Testis (tissue), 3 donors: Measurements from ENCODE around the gene SH2D6. TPM values are rescaled to one million over a fixed set of nuclear protein-coding genes. Genes with fewer than 3 reads are reported as not detected.

Experiments used
- DNase-seq: peaks from one replicate; pipeline ENCODE4 v3.0.0-alpha.2; 2019
- H3K27ac ChIP-seq, 2 donors: fragments of 200-600 bp; sonication (generic); one replicate each; pipeline ENCODE4 v1.5.1; 2019
- H3K27me3 ChIP-seq: fragments of 200-600 bp; sonication (generic); one replicate; pipeline ENCODE4 v1.5.1; 2019
- H3K36me3 ChIP-seq: fragments of 200-600 bp; sonication (generic); one replicate; pipeline ENCODE4 v1.5.1; 2017; ENCODE audit warnings: low read depth; ENCODE audit errors: missing control alignments
- H3K4me1 ChIP-seq: fragments of 200-600 bp; sonication (generic); one replicate; pipeline ENCODE4 v1.5.1; 2019
- H3K4me3 ChIP-seq, 2 donors: fragments of 200-600 bp; sonication (generic); one replicate each; pipeline ENCODE4 v1.5.1; 2017 to 2019
- H3K9me3 ChIP-seq: fragments of 200-600 bp; sonication (generic); one replicate; pipeline ENCODE4 v1.5.1; 2017
- POLR2A ChIP-seq: fragments of 450-650 bp; IDR thresholded peaks from one replicate; pipeline ENCODE4 v1.6.1; 2017; ENCODE audit warnings: antibody characterized with exemption, mild to moderate bottlenecking, moderate library complexity
- WGBS, 2 donors: methylation state at CpG; one replicate each; pipeline ENCODE4 v1.1.5; 2018; 5-methylcytosine and 5-hydroxymethylcytosine counted together
- intact Hi-C: fragments of 100-400 bp; cut with DNase I; formaldehyde crosslinking; loops from one replicate; pipeline ENCODE4 v1.15.1; 2023; ENCODE audit warnings: low total_unique reads
- polyA plus RNA-seq: library from polyadenylated mRNA; stranded (reverse); fragments of 350-450 nt; fragmentation: Illumina TruSeq; extraction: RNeasy Lipid Tissue Mini Kit (QIAGEN cat#74804); gene quantifications from one replicate; pipeline ENCODE4 v1.2.3, GENCODE V29; 2014; ENCODE audit warnings: low read depth, low replicate concordance; ENCODE audit not compliant: insufficient read depth
- total RNA-seq, 2 donors: library from RNA; depleted of rRNA; stranded (reverse); fragments of >200 nt; gene quantifications; one replicate each; pipeline ENCODE4 v1.2.3, GENCODE V29; 2016
- TF ChIP-seq, protein P1 (sequence below), 3 experiments: fragments of 450-650 bp in 2 of 3; fragments of 200-600 bp in 1 of 3; sonication (generic) in 1 of 3; IDR thresholded peaks; one replicate each; pipeline ENCODE4 v1.5.1; 2016 to 2019; ENCODE audit warnings: antibody characterized with exemption in 3 of 3, mild to moderate bottlenecking in 2 of 3, moderate library complexity in 1 of 3

Gene SH2D6
- total and polyA plus RNA-seq, 3 donors from 2014 or later: 11.2 to 15.9 (median 13.6) TPM

DNA sequence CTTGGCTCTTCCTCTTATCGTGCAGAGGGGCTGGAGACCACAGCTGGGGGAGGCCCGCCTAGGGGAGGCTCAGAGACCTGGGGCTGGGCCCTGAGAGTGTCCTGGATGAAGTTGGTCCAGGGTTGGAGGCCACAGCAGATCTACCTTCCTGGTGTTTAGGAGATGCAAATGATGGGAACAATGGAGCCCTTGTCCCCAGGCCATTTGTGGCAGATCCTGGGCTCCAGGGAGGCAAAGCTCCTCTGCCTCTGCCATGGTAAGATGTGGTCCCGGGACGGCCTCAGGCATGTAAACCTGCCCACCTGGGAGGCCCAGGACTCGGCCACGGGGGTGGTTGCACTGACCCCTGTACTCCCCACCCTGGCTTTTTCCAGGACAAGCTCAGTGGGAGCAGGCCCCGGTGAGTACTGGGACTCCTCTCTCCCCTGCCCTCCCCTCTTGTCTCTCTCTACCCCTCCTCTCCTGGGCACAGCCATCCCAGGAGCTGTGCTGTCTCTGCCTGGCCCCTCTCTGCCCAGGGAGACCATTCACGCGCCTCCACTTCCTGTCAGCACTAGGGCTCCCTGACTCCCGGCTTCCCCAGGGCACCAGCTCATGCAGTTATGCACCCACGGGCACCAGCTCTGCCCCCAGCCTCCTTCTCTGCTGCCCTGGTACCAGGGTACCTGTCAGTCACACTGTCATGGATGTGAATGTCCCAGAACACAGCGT, 10.9 kb downstream of the SH2D6 start:
- WGBS, 2 donors: 85 to 95% methylated on average over 12 of the region's 12 CpGs
- H3K27ac ChIP-seq: no peak overlapping the region
- H3K9me3 ChIP-seq: no peaks in the 10 kb centered on the region
- peaks cover 13% of the 10 kb centered on the region for H3K4me1 ChIP-seq
- no peaks in the 10 kb centered on the region for H3K27me3 ChIP-seq
- H3K4me3 ChIP-seq: no peak overlapping the region
- TF ChIP-seq POLR2A: no peak
- TF ChIP-seq, protein P1, sequence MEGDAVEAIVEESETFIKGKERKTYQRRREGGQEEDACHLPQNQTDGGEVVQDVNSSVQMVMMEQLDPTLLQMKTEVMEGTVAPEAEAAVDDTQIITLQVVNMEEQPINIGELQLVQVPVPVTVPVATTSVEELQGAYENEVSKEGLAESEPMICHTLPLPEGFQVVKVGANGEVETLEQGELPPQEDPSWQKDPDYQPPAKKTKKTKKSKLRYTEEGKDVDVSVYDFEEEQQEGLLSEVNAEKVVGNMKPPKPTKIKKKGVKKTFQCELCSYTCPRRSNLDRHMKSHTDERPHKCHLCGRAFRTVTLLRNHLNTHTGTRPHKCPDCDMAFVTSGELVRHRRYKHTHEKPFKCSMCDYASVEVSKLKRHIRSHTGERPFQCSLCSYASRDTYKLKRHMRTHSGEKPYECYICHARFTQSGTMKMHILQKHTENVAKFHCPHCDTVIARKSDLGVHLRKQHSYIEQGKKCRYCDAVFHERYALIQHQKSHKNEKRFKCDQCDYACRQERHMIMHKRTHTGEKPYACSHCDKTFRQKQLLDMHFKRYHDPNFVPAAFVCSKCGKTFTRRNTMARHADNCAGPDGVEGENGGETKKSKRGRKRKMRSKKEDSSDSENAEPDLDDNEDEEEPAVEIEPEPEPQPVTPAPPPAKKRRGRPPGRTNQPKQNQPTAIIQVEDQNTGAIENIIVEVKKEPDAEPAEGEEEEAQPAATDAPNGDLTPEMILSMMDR (IDR thresholded peaks at IDR 0.05): no peak
- intact Hi-C loops: no loop called here
- no peak for DNase-seq
- no peaks in the 10 kb centered on the region for H3K36me3 ChIP-seq

DNA sequence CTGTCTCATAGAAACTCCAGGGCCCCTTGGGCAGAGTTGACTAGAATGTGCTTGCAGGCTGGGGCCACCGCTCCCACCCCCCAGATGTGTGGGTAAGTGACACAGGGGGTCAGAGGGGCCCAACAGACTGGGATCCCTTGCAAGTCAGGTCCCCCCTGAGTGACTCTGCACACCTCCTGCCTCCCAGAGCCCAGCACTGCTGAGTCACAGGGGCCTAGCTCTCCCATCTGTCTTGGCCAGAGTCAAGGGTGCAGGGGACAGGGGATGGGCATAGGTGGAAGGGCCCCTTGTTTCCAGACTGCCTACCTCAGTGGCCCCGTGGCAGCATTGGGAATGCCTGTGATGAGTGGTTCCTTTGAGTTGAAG, 11.4 kb downstream of the SH2D6 start:
- 83 to 94% methylated on average over 1 to 2 of the region's 2 CpGs for WGBS, 2 donors
- H3K9me3 ChIP-seq: no peaks in the 10 kb centered on the region
- DNase-seq: no peak
- H3K27ac ChIP-seq: no peak overlapping the region
- TF ChIP-seq, protein P1 (IDR thresholded peaks at IDR 0.05): no peak
- TF ChIP-seq POLR2A: no peak
- no peaks in the 10 kb centered on the region for H3K36me3 ChIP-seq
- H3K27me3 ChIP-seq: no peaks in the 10 kb centered on the region
- H3K4me1 ChIP-seq: peaks cover 13% of the 10 kb centered on the region
- no peak overlapping the region for H3K4me3 ChIP-seq
- intact Hi-C loops: loop anchor here (5.0 kb wide), 1 partner anchor 122 kb away; no protein-coding TSS in a partner anchor

- intact Hi-C loops: loop anchor here (5.0 kb wide), 1 partner anchor 121 kb away; no protein-coding TSS in a partner anchor
- WGBS, 2 donors: 80 to 81% methylated on average over 16 of the region's 16 CpGs
- TF ChIP-seq POLR2A: no peak
- TF ChIP-seq, protein P1 (IDR thresholded peaks at IDR 0.05): no peak
Observed at GRCh38 chr2:85430752-85431569, 12.4 kb downstream of the SH2D6 start.

GRCh38 chr2:85431570-85432205, 13.2 kb downstream of the SH2D6 start:
- H3K4me1 ChIP-seq: peaks cover 17% of the 10 kb centered on the region
- no peak for TF ChIP-seq POLR2A
- TF ChIP-seq, protein P1 (IDR thresholded peaks at IDR 0.05): no peak
- no peaks in the 10 kb centered on the region for H3K9me3 ChIP-seq
- H3K4me3 ChIP-seq: no peak overlapping the region
- DNase-seq: no peak
- 77 to 83% methylated on average over 10 of the region's 10 CpGs for WGBS, 2 donors
- intact Hi-C loops: loop anchor here (5.0 kb wide), 1 partner anchor 121 kb away; no protein-coding TSS in a partner anchor
- H3K27me3 ChIP-seq: no peaks in the 10 kb centered on the region
- no peaks in the 10 kb centered on the region for H3K36me3 ChIP-seq
- H3K27ac ChIP-seq: no peak overlapping the region

More at GRCh38 chr2:85430752-85431569, 12.4 kb downstream of the SH2D6 start:
- H3K27ac ChIP-seq: no peak overlapping the region
- no peaks in the 10 kb centered on the region for H3K27me3 ChIP-seq
- H3K36me3 ChIP-seq: no peaks in the 10 kb centered on the region
- no peaks in the 10 kb centered on the region for H3K9me3 ChIP-seq
- no peak for DNase-seq
- peaks cover 13% of the 10 kb centered on the region for H3K4me1 ChIP-seq
- no peak overlapping the region for H3K4me3 ChIP-seq
